ENCODE measurements around the gene RNF41.

The RNF41 gene

GRCh38 chr12:56243731-56244181 lies 22.0 kb upstream of the RNF41 start:
- no peak for DNase-seq (ENCODE audit: low read depth in 2 of 2)

GRCh38 chr12:56242986-56243385 lies 21.3 kb upstream of the RNF41 start:
- DNase-seq (ENCODE audit: low read depth in 2 of 2) = no peak

- no peak for DNase-seq (ENCODE audit: low read depth in 2 of 2)
These were observed 19.9 kb upstream of the RNF41 start for GRCh38 chr12:56241424-56242303.

GRCh38 chr12:56237552-56237951 lies 15.8 kb upstream of the RNF41 start:
- no peak for DNase-seq (ENCODE audit: low read depth in 2 of 2)

GRCh38 chr12:56236985-56237384 lies 15.3 kb upstream of the RNF41 start:
- no peak for DNase-seq (ENCODE audit: low read depth in 2 of 2)

GRCh38 chr12:56236091-56236490 lies 14.4 kb upstream of the RNF41 start:
- DNase-seq (ENCODE audit: low read depth in 2 of 2) = no peak

- no peak for DNase-seq (ENCODE audit: low read depth in 2 of 2)
These were observed 13.2 kb upstream of the RNF41 start for GRCh38 chr12:56234746-56235436.

GRCh38 chr12:56231184-56231582 lies 9.5 kb upstream of the RNF41 start:
- no peak for DNase-seq (ENCODE audit: low read depth in 2 of 2)

- DNase-seq (ENCODE audit: low read depth in 2 of 2) = no peak
These were observed 8.9 kb upstream of the RNF41 start for GRCh38 chr12:56230432-56231183.

- DNase-seq (ENCODE audit: low read depth in 2 of 2) = no peak
These were observed 8.3 kb upstream of the RNF41 start, which contains the start of gene SLC39A5 for GRCh38 chr12:56229916-56230431. Gene SLC39A5 (plus strand): TSS chr12:56230051. CDS start chr12:56231275, 1,224 bp downstream.

- DNase-seq (ENCODE audit: low read depth in 2 of 2) = no peak
These were observed 7.4 kb upstream of the RNF41 start for GRCh38 chr12:56229082-56229481.

- DNase-seq (ENCODE audit: low read depth in 2 of 2) = no peak
These were observed 3.2 kb upstream of the RNF41 start for GRCh38 chr12:56224954-56225353.

GRCh38 chr12:56224102-56224701 lies 2.5 kb upstream of the RNF41 start, which contains the start of gene NABP2:
Gene NABP2 (plus strand): TSS chr12:56224342. CDS start chr12:56224857, 515 bp downstream.
- DNase-seq (ENCODE audit: low read depth in 2 of 2) = peak; percentile 80 to 91

GRCh38 chr12:56223571-56224101 lies 1.9 kb upstream of the RNF41 start:
- no peak for DNase-seq (ENCODE audit: low read depth in 2 of 2)

- DNase-seq (ENCODE audit: low read depth in 2 of 2) = no peak
These were observed 791 bp upstream of the RNF41 start for GRCh38 chr12:56222531-56222895.

GRCh38 chr12:56221232-56221756 lies 428 bp downstream of the RNF41 start:
- DNase-seq (ENCODE audit: low read depth in 2 of 2) = no peak

GRCh38 chr12:56220611-56221231 lies 1.0 kb downstream of the RNF41 start:
- DNase-seq (ENCODE audit: low read depth in 2 of 2) = no peak

GRCh38 chr12:56219840-56220239 lies 1.9 kb downstream of the RNF41 start:
- no peak for DNase-seq (ENCODE audit: low read depth in 2 of 2)

GRCh38 chr12:56216461-56216860 lies 5.3 kb downstream of the RNF41 start:
- DNase-seq (ENCODE audit: low read depth in 2 of 2) = no peak

- DNase-seq (ENCODE audit: low read depth in 2 of 2) = no peak
These were observed 7.8 kb downstream of the RNF41 start for GRCh38 chr12:56213878-56214277.
